HepG2 (cell line): ENCODE measurements around the gene COPS6. TPM values are rescaled to one million over a fixed set of nuclear protein-coding genes. Genes with fewer than 3 reads are reported as not detected.

ENCODE experiments used
- ARHGAP35 ChIP-seq: sonication (generic); formaldehyde crosslinking; IDR thresholded peaks from 2 replicates; pipeline ENCODE4 v1.9.0; 2022; ENCODE audit warnings: mild to moderate bottlenecking, inconsistent platforms, moderate library complexity, missing genetic modification reagents, borderline replicate concordance
- CTCF ChIP-seq: sonication (generic); formaldehyde crosslinking; IDR thresholded peaks from 2 replicates; pipeline ENCODE4 v1.5.0; 2020; ENCODE audit warnings: mild to moderate bottlenecking, missing genetic modification reagents, moderate library complexity
- E2F1 ChIP-seq: sonication (generic); formaldehyde crosslinking; IDR thresholded peaks from 2 replicates; pipeline ENCODE4 v1.5.0; 2020; ENCODE audit warnings: missing genetic modification reagents
- HNF1A ChIP-seq, 2 experiments: sonication (generic) in 1 of 2; formaldehyde crosslinking in 1 of 2; IDR thresholded peaks; 2 replicates each; pipeline versions ENCODE4 v1.4.0 to v1.6.1; 2016 to 2020; ENCODE audit warnings: borderline replicate concordance in 1 of 2, low read depth in 1 of 2, mild to moderate bottlenecking in 1 of 2, missing genetic modification reagents in 1 of 2
- KLF15 ChIP-seq: sonication (generic); formaldehyde crosslinking; IDR thresholded peaks from 2 replicates; pipeline ENCODE4 v1.8.1; 2023; ENCODE audit warnings: borderline replicate concordance, mild to moderate bottlenecking, inconsistent platforms, missing genetic modification reagents, mixed read lengths
- MXI1 ChIP-seq: IDR thresholded peaks from 3 replicates; pipeline ENCODE4 v1.6.1; 2012; ENCODE audit warnings: low read depth, low read length, inconsistent platforms, borderline replicate concordance
- MYC ChIP-seq: sonication (generic); formaldehyde crosslinking; IDR thresholded peaks from 2 replicates; pipeline ENCODE4 v1.9.0; 2021; ENCODE audit warnings: missing genetic modification reagents, borderline replicate concordance
- PHF21A ChIP-seq: sonication (generic); formaldehyde crosslinking; IDR thresholded peaks from 2 replicates; pipeline ENCODE4 v1.5.0; 2020; ENCODE audit warnings: mild to moderate bottlenecking, missing genetic modification reagents
- RARA ChIP-seq: IDR thresholded peaks from 2 replicates; pipeline ENCODE4 v1.6.1; 2016; ENCODE audit warnings: missing genetic modification reagents, missing compliant biosample characterization
- SPEN ChIP-seq: sonication (generic); formaldehyde crosslinking; IDR thresholded peaks from 2 replicates; pipeline ENCODE4 v1.5.1; 2020; ENCODE audit warnings: low read depth, mild to moderate bottlenecking, missing genetic modification reagents
- ZGPAT ChIP-seq: IDR thresholded peaks from 2 replicates; pipeline ENCODE4 v1.6.1; 2016; ENCODE audit warnings: mild to moderate bottlenecking
- ZNF414 ChIP-seq: sonication (generic); formaldehyde crosslinking; IDR thresholded peaks from 2 replicates; pipeline ENCODE4 v1.5.0; 2020; ENCODE audit warnings: missing genetic modification reagents
- ZNF512B ChIP-seq: sonication (generic); formaldehyde crosslinking; IDR thresholded peaks from 2 replicates; pipeline ENCODE4 v1.5.1; 2020; ENCODE audit warnings: missing genetic modification reagents, mild to moderate bottlenecking, borderline replicate concordance
- ZNF563 ChIP-seq: sonication (generic); formaldehyde crosslinking; IDR thresholded peaks from 2 replicates; pipeline ENCODE4 v1.8.0; 2022; ENCODE audit warnings: mild to moderate bottlenecking, moderate library complexity, missing genetic modification reagents
- ZNF768 ChIP-seq: sonication (generic); formaldehyde crosslinking; IDR thresholded peaks from 2 replicates; pipeline ENCODE4 v1.4.0; 2020; ENCODE audit warnings: missing genetic modification reagents
- ZNF883 ChIP-seq: sonication (generic); formaldehyde crosslinking; IDR thresholded peaks from 2 replicates; pipeline ENCODE4 v1.5.1; 2020; ENCODE audit warnings: mild to moderate bottlenecking, missing genetic modification reagents; ENCODE audit errors: not compliant biosample characterization
- polyA plus RNA-seq, 8 experiments: library from polyadenylated mRNA; depleted of rRNA in 3 of 8; stranded (reverse) in 7 of 8; unstranded in 1 of 8; fragments of >200 nt; fragmentation: Illumina TruSeq in 4 of 8; extraction: Trizol in 4 of 8; gene quantifications; 2 replicates each; pipeline versions ENCODE4 v1.2.1 to v1.2.3, GENCODE V29; 2011 to 2016; ENCODE audit warnings: low read depth in 4 of 8, missing spikeins in 1 of 8, mixed read lengths in 1 of 8; ENCODE audit not compliant: insufficient read depth in 1 of 8
- total RNA-seq, 5 experiments: library from RNA; depleted of rRNA; stranded (reverse); fragments of >200 nt; fragmentation: Illumina TruSeq; extraction: Trizol; gene quantifications; 2 replicates each; pipeline ENCODE4 v1.2.3, GENCODE V29; 2016; ENCODE audit warnings: low read depth in 1 of 5

Gene COPS6
- total and polyA plus RNA-seq, 2 of the 13 experiments (the other 11 are each of a cell fraction or from before 2014, with no cell fraction given): 33.4 to 117 TPM

GRCh38 chr7:100122067-100122466 is 33.3 kb downstream of the COPS6 start (continued):
- peak; percentile 13; the same call in 1 of the 2 replicates for TF ChIP-seq CTCF (CRISPR knock-in tag)
- no peak; the same call in 1 of the 2 replicates for TF ChIP-seq ARHGAP35 (CRISPR knock-in tag)
- TF ChIP-seq ZNF512B (CRISPR knock-in tag): no peak
- TF ChIP-seq ZNF414 (CRISPR knock-in tag): no peak
- no peak; the same call in 1 of the 2 replicates for TF ChIP-seq SPEN (CRISPR knock-in tag)
- no peak; the same call in 1 of the 2 replicates for TF ChIP-seq ZNF768 (CRISPR knock-in tag)
- TF ChIP-seq RARA (CRISPR knock-in tag): peak; percentile 52; the same call in 1 of the 2 replicates
- peak; percentile 49; the same call in 1 of the 2 replicates for TF ChIP-seq ZGPAT (CRISPR knock-in tag)
- peak; percentile 53; the same call in 1 of the 3 replicates for TF ChIP-seq MXI1
- TF ChIP-seq PHF21A (CRISPR knock-in tag): peak; percentile 57; the same call in 1 of the 2 replicates
- no peak for TF ChIP-seq KLF15
- peak; percentile 76 for TF ChIP-seq MYC (CRISPR knock-in tag)
- TF ChIP-seq E2F1: no peak
- TF ChIP-seq HNF1A (IDR thresholded peaks at IDR 0.05; ENCODE audit: low read depth): no peak
- TF ChIP-seq HNF1A (CRISPR knock-in tag; IDR thresholded peaks at IDR 0.05; ENCODE audit: borderline replicate concordance): no peak
- no peak for TF ChIP-seq ZNF883 (CRISPR knock-in tag)
- TF ChIP-seq ZNF563 (CRISPR knock-in tag): no peak
